ENCODE measurements around the gene AUTS2. TPM values are rescaled to one million over a fixed set of nuclear protein-coding genes. Genes with fewer than 3 reads are reported as not detected.

The AUTS2 gene
- total and polyA plus RNA-seq, 2 of the 8 experiments (the other 6 are each of a cell fraction or from before 2014, with no cell fraction given) = 25.9 to 101 TPM

DNA sequence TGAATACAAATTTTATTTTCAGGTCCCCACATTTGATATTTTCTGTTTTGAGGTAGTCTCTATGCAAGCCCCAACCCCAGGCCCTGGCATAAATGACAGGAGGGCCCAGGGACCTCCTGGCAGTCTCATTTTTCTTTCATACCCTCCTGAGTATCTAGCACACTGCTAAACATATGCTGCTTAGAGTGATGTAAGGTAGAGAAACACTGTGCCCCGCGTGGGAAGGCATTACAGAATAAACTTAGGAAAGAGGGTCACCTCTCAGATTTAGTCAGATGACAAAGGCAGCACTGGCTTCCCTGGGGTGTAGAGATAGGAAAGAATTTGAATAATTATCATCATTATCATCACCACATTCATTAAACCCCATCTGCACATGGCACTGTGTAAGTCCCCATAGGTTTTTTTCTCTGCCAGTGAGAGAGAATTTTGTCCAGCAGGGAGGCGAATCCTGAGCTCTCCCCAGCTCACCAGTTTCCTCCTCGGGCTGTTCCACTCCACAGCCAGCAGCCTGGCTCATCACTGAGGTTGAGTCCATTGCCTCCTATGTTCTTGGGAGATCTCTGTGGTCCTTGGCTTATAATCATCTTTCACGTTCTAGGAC, 1026.3 kb downstream of the AUTS2 start (continued):
- TF ChIP-seq, protein P1, sequence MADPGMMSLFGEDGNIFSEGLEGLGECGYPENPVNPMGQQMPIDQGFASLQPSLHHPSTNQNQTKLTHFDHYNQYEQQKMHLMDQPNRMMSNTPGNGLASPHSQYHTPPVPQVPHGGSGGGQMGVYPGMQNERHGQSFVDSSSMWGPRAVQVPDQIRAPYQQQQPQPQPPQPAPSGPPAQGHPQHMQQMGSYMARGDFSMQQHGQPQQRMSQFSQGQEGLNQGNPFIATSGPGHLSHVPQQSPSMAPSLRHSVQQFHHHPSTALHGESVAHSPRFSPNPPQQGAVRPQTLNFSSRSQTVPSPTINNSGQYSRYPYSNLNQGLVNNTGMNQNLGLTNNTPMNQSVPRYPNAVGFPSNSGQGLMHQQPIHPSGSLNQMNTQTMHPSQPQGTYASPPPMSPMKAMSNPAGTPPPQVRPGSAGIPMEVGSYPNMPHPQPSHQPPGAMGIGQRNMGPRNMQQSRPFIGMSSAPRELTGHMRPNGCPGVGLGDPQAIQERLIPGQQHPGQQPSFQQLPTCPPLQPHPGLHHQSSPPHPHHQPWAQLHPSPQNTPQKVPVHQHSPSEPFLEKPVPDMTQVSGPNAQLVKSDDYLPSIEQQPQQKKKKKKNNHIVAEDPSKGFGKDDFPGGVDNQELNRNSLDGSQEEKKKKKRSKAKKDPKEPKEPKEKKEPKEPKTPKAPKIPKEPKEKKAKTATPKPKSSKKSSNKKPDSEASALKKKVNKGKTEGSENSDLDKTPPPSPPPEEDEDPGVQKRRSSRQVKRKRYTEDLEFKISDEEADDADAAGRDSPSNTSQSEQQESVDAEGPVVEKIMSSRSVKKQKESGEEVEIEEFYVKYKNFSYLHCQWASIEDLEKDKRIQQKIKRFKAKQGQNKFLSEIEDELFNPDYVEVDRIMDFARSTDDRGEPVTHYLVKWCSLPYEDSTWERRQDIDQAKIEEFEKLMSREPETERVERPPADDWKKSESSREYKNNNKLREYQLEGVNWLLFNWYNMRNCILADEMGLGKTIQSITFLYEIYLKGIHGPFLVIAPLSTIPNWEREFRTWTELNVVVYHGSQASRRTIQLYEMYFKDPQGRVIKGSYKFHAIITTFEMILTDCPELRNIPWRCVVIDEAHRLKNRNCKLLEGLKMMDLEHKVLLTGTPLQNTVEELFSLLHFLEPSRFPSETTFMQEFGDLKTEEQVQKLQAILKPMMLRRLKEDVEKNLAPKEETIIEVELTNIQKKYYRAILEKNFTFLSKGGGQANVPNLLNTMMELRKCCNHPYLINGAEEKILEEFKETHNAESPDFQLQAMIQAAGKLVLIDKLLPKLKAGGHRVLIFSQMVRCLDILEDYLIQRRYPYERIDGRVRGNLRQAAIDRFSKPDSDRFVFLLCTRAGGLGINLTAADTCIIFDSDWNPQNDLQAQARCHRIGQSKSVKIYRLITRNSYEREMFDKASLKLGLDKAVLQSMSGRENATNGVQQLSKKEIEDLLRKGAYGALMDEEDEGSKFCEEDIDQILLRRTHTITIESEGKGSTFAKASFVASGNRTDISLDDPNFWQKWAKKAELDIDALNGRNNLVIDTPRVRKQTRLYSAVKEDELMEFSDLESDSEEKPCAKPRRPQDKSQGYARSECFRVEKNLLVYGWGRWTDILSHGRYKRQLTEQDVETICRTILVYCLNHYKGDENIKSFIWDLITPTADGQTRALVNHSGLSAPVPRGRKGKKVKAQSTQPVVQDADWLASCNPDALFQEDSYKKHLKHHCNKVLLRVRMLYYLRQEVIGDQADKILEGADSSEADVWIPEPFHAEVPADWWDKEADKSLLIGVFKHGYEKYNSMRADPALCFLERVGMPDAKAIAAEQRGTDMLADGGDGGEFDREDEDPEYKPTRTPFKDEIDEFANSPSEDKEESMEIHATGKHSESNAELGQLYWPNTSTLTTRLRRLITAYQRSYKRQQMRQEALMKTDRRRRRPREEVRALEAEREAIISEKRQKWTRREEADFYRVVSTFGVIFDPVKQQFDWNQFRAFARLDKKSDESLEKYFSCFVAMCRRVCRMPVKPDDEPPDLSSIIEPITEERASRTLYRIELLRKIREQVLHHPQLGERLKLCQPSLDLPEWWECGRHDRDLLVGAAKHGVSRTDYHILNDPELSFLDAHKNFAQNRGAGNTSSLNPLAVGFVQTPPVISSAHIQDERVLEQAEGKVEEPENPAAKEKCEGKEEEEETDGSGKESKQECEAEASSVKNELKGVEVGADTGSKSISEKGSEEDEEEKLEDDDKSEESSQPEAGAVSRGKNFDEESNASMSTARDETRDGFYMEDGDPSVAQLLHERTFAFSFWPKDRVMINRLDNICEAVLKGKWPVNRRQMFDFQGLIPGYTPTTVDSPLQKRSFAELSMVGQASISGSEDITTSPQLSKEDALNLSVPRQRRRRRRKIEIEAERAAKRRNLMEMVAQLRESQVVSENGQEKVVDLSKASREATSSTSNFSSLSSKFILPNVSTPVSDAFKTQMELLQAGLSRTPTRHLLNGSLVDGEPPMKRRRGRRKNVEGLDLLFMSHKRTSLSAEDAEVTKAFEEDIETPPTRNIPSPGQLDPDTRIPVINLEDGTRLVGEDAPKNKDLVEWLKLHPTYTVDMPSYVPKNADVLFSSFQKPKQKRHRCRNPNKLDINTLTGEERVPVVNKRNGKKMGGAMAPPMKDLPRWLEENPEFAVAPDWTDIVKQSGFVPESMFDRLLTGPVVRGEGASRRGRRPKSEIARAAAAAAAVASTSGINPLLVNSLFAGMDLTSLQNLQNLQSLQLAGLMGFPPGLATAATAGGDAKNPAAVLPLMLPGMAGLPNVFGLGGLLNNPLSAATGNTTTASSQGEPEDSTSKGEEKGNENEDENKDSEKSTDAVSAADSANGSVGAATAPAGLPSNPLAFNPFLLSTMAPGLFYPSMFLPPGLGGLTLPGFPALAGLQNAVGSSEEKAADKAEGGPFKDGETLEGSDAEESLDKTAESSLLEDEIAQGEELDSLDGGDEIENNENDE (IDR thresholded peaks at IDR 0.05; ENCODE audit: insufficient replicate concordance, low read length) = no peak
- TF ChIP-seq HDAC2 (IDR thresholded peaks at IDR 0.05; ENCODE audit: borderline replicate concordance in 1 of 2, low read depth in 2 of 2, low read length in 2 of 2) (no peak), KDM5A (IDR thresholded peaks at IDR 0.05; ENCODE audit: low read length) (no peak)
